HEK293 (cell line): ENCODE measurements around the gene RNF34.

ENCODE experiments used
- CTCF ChIA-PET: fragments of 350-600 bp; formaldehyde crosslinking; extraction: SDS; loops from one replicate; lab custom pipeline; 2021; ENCODE audit warnings: antibody characterized with exemption; lab: Yijun Ruan, JAX
- POLR2A ChIA-PET: fragments of 300-600 bp; formaldehyde crosslinking; extraction: SDS; loops from one replicate; lab custom pipeline; 2020; ENCODE audit warnings: antibody characterized with exemption, inconsistent platforms; lab: Yijun Ruan, JAX
- H3K27ac ChIP-seq: fragments of 200-500 bp; sonication (Bioruptor generic); 2 replicates; pipeline ENCODE4 v1.5.1; 2014; ENCODE audit warnings: low read depth, low read length, control low read depth, inconsistent platforms; ENCODE audit errors: extremely low read depth
- H3K36me3 ChIP-seq, 2 experiments: fragments of 200-500 bp in 1 of 2; sonication (Bioruptor generic) in 1 of 2; 1 replicate in 1 of 2; 2 replicates in 1 of 2; pipeline ENCODE4 v1.5.1; 2014 to 2017; ENCODE audit warnings: inconsistent platforms in 2 of 2, low read length in 2 of 2; ENCODE audit not compliant: control insufficient read depth in 2 of 2, insufficient read depth in 1 of 2
- H3K4me1 ChIP-seq: fragments of 200-500 bp; sonication (Bioruptor generic); 2 replicates; pipeline ENCODE4 v1.5.1; 2014; ENCODE audit warnings: mild to moderate bottlenecking, low read length, inconsistent platforms; ENCODE audit not compliant: control insufficient read depth, insufficient read depth
- H3K4me3 ChIP-seq: 2 replicates; pipeline ENCODE4 v1.5.1; 2011; ENCODE audit warnings: low read depth, mild to moderate bottlenecking, control low read depth, low read length, moderate library complexity
- H3K9me3 ChIP-seq: fragments of 200-500 bp; sonication (Bioruptor generic); 2 replicates; pipeline ENCODE4 v1.5.1; 2014; ENCODE audit warnings: low read depth, low read length, inconsistent platforms; ENCODE audit not compliant: control insufficient read depth, insufficient read depth
- MZF1 ChIP-seq: fragments of 450-650 bp; formaldehyde crosslinking; IDR thresholded peaks from 2 replicates; pipeline ENCODE4 v1.5.1; 2017; ENCODE audit warnings: missing biosample characterization, missing genetic modification characterization, borderline replicate concordance
- PRDM1 ChIP-seq: fragments of 450-650 bp; formaldehyde crosslinking; IDR thresholded peaks from 2 replicates; pipeline ENCODE4; 2016; ENCODE audit warnings: missing biosample characterization, missing genetic modification characterization
- ZEB2 ChIP-seq: fragments of 450-650 bp; formaldehyde crosslinking; IDR thresholded peaks from 2 replicates; pipeline ENCODE4 v1.5.1; 2016; ENCODE audit warnings: missing biosample characterization, missing genetic modification characterization
- ZFP41 ChIP-seq: fragments of 450-650 bp; formaldehyde crosslinking; IDR thresholded peaks from 2 replicates; pipeline ENCODE4 v1.5.1; 2016; ENCODE audit warnings: missing biosample characterization, missing genetic modification characterization, borderline replicate concordance
- ZNF121 ChIP-seq: fragments of 450-650 bp; formaldehyde crosslinking; IDR thresholded peaks from 2 replicates; pipeline ENCODE4 v1.5.1; 2016; ENCODE audit warnings: missing biosample characterization, missing genetic modification characterization
- ZNF239 ChIP-seq: fragments of 450-650 bp; formaldehyde crosslinking; IDR thresholded peaks from 2 replicates; pipeline ENCODE4 v1.5.1; 2016; ENCODE audit warnings: missing biosample characterization, missing genetic modification characterization
- TF ChIP-seq, protein P1 (sequence below): fragments of 450-650 bp; formaldehyde crosslinking; optimal IDR thresholded peaks from 2 replicates; pipeline ENCODE3; 2016; ENCODE audit warnings: missing biosample characterization, mild to moderate bottlenecking, missing genetic modification characterization
- TF ChIP-seq, protein P2 (sequence below): fragments of 450-650 bp; formaldehyde crosslinking; IDR thresholded peaks from 2 replicates; pipeline ENCODE4 v1.5.1; 2016; ENCODE audit warnings: missing biosample characterization, missing genetic modification characterization
- TF ChIP-seq, protein P3 (sequence below): fragments of 450-650 bp; formaldehyde crosslinking; IDR thresholded peaks from 2 replicates; pipeline ENCODE4 v1.5.1; 2016; ENCODE audit warnings: missing biosample characterization, missing genetic modification characterization, low read depth
- TF ChIP-seq, protein P4 (sequence below): fragments of 450-650 bp; formaldehyde crosslinking; conservative IDR thresholded peaks from 2 replicates; pipeline ENCODE4 v1.5.1; 2016; ENCODE audit warnings: low read depth, missing biosample characterization, missing genetic modification characterization

Gene RNF34

DNA sequence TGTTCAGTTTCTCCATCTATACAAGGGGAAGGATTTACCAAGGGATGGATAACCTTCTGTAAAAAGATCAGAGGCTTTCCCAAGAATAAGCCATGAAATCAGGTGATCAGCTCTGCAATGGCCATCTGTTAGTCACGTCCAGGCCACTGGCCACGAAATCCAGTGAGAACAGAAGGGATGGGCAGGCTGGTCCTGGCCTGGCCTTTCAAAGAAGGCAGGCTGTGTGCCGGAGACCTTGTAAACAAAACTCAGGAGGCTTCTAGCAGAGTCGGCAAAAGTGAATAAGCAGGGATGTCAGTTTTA lies 68.5 kb downstream of the RNF34 start:
- peaks cover 8% of the 10 kb centered on the region for H3K4me1 ChIP-seq
- ChIA-PET CTCF (interaction anchor here (1.9 kb wide), 1 partner anchor 10 kb away, joined by 6 read pairs; no protein-coding TSS in a partner anchor), POLR2A (no interaction called here)

DNA sequence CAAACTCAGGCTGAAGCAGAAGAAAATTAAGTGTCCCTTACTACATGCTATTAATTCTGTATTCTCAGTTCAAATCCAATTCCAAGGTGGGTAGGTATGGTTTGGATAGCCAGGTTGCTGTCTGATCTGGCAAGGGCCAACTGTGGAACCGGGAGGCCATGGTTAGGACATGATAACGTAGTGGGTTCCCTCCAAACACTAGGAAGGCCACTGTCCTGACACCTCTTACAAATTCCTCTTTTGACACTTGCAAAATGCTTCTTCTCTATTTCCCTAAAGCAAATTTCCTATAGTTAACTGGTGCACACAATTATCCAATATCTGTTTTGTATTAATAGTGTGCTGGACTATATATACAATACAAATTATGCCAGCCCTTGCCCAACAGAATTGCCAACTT lies 70.8 kb downstream of the RNF34 start:
- peaks cover 8% of the 10 kb centered on the region for H3K4me1 ChIP-seq
- H3K27ac ChIP-seq, result no peak overlapping the region
- no peaks in the 10 kb centered on the region for H3K36me3 ChIP-seq
- POLR2A ChIA-PET, result no interaction called here
- TF ChIP-seq ZFP41 (no peak), ZNF239 (tag by site-specific recombination) (no peak), ZEB2 (tag by site-specific recombination) (no peak), MZF1 (tag by site-specific recombination) (no peak)
- TF ChIP-seq, protein P1, sequence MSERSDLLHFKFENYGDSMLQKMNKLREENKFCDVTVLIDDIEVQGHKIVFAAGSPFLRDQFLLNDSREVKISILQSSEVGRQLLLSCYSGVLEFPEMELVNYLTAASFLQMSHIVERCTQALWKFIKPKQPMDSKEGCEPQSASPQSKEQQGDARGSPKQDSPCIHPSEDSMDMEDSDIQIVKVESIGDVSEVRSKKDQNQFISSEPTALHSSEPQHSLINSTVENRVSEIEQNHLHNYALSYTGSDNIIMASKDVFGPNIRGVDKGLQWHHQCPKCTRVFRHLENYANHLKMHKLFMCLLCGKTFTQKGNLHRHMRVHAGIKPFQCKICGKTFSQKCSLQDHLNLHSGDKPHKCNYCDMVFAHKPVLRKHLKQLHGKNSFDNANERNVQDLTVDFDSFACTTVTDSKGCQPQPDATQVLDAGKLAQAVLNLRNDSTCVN (tag by site-specific recombination), result no peak
- TF ChIP-seq, protein P2, sequence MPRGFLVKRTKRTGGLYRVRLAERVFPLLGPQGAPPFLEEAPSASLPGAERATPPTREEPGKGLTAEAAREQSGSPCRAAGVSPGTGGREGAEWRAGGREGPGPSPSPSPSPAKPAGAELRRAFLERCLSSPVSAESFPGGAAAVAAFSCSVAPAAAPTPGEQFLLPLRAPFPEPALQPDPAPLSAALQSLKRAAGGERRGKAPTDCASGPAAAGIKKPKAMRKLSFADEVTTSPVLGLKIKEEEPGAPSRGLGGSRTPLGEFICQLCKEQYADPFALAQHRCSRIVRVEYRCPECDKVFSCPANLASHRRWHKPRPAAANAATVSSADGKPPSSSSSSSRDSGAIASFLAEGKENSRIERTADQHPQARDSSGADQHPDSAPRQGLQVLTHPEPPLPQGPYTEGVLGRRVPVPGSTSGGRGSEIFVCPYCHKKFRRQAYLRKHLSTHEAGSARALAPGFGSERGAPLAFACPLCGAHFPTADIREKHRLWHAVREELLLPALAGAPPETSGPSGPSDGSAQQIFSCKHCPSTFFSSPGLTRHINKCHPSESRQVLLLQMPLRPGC (tag by site-specific recombination), result no peak
- TF ChIP-seq, protein P3, sequence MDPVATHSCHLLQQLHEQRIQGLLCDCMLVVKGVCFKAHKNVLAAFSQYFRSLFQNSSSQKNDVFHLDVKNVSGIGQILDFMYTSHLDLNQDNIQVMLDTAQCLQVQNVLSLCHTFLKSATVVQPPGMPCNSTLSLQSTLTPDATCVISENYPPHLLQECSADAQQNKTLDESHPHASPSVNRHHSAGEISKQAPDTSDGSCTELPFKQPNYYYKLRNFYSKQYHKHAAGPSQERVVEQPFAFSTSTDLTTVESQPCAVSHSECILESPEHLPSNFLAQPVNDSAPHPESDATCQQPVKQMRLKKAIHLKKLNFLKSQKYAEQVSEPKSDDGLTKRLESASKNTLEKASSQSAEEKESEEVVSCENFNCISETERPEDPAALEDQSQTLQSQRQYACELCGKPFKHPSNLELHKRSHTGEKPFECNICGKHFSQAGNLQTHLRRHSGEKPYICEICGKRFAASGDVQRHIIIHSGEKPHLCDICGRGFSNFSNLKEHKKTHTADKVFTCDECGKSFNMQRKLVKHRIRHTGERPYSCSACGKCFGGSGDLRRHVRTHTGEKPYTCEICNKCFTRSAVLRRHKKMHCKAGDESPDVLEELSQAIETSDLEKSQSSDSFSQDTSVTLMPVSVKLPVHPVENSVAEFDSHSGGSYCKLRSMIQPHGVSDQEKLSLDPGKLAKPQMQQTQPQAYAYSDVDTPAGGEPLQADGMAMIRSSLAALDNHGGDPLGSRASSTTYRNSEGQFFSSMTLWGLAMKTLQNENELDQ (tag by site-specific recombination), result no peak
- TF ChIP-seq, all 188 proteins: peak for 0
- CTCF ChIA-PET, result interaction anchor here (0.7 to 1.0 kb wide), 2 partner anchors 15 to 303 kb away, joined by 3 to 4 read pairs; no protein-coding TSS in a partner anchor
- Histone ChIP-seq H3K9me3 (no peaks in the 10 kb centered on the region), H3K4me3 (no peak overlapping the region)

More for the DNA sequence above, 68.5 kb downstream of the RNF34 start:
- no peaks in the 10 kb centered on the region for H3K9me3 ChIP-seq
- peaks cover 0 to 7% of the 10 kb centered on the region in 2 experiments; a peak in 2 of 3 replicates for H3K36me3 ChIP-seq
- TF ChIP-seq, protein P4, sequence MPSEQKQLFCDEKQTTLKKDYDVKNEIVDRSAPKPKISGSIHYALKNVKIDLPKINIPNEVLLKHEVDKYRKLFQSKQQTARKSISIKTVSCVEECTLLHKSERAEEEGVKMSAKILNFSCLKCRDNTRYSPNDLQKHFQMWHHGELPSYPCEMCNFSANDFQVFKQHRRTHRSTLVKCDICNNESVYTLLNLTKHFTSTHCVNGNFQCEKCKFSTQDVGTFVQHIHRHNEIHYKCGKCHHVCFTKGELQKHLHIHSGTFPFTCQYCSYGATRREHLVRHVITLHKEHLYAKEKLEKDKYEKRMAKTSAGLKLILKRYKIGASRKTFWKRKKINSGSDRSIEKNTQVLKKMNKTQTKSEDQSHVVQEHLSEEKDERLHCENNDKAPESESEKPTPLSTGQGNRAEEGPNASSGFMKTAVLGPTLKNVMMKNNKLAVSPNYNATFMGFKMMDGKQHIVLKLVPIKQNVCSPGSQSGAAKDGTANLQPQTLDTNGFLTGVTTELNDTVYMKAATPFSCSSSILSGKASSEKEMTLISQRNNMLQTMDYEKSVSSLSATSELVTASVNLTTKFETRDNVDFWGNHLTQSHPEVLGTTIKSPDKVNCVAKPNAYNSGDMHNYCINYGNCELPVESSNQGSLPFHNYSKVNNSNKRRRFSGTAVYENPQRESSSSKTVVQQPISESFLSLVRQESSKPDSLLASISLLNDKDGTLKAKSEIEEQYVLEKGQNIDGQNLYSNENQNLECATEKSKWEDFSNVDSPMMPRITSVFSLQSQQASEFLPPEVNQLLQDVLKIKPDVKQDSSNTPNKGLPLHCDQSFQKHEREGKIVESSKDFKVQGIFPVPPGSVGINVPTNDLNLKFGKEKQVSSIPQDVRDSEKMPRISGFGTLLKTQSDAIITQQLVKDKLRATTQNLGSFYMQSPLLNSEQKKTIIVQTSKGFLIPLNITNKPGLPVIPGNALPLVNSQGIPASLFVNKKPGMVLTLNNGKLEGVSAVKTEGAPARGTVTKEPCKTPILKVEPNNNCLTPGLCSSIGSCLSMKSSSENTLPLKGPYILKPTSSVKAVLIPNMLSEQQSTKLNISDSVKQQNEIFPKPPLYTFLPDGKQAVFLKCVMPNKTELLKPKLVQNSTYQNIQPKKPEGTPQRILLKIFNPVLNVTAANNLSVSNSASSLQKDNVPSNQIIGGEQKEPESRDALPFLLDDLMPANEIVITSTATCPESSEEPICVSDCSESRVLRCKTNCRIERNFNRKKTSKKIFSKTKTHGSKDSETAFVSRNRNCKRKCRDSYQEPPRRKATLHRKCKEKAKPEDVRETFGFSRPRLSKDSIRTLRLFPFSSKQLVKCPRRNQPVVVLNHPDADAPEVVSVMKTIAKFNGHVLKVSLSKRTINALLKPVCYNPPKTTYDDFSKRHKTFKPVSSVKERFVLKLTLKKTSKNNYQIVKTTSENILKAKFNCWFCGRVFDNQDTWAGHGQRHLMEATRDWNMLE, result no peak
- TF ChIP-seq PRDM1 (tag by site-specific recombination), result no peak
- no peak for TF ChIP-seq ZNF121
- TF ChIP-seq ZEB2 (tag by site-specific recombination), result peak; percentile 72; the same call in 1 of the 2 replicates
- H3K27ac ChIP-seq, result no peak overlapping the region
- H3K4me3 ChIP-seq, result no peak overlapping the region
